Measurements from ENCODE around the gene PTPRD.

The PTPRD gene

DNA sequence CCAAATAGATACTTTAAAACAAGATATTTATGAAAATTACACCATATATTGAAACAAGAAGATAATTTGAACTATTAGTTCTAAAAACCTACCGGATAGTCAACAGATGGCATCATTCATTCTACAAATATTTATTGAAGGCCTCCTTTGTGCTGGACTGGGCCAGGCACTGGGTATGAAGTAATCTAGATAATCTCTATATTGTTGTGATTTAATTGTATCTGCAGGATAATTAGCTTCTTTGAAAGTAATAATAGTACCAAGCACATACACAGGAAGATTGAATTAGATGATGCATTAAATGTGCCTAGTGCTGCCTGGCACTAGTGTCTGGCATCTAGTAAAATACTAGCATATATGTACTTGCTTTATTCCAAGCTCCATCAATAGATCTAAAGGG is 2078.0 kb downstream of the PTPRD start:
- no peak for DNase-seq

- DNase-seq: no peak
These were observed 2079.1 kb downstream of the PTPRD start for GRCh38 chr9:8533681-8534080.

- no peak for DNase-seq
These were observed 2080.9 kb downstream of the PTPRD start for GRCh38 chr9:8531826-8532415.

GRCh38 chr9:8521112-8521511 is 2091.7 kb downstream of the PTPRD start:
- DNase-seq: no peak

DNA sequence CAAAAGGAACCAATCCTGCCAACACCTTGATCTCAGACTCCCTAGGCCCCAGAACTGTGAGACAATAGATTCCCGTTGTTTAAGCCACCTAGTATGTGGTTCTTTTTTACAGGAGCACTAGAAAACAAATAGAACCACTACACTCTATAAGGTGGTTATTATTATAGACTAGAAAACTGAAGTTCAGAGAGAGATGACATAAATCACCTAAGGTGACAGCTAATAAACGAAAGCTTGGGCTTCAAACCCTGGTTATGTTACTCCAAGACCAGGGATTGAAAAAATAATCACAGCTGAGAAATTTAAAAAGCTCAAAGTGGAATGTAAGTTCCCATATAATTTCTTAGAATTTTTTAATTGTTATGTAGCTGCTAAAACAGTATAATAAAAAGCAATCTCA is 2097.1 kb downstream of the PTPRD start:
- DNase-seq: no peak

- DNase-seq: no peak
These were observed 2098.0 kb downstream of the PTPRD start for GRCh38 chr9:8514760-8515159.

DNA sequence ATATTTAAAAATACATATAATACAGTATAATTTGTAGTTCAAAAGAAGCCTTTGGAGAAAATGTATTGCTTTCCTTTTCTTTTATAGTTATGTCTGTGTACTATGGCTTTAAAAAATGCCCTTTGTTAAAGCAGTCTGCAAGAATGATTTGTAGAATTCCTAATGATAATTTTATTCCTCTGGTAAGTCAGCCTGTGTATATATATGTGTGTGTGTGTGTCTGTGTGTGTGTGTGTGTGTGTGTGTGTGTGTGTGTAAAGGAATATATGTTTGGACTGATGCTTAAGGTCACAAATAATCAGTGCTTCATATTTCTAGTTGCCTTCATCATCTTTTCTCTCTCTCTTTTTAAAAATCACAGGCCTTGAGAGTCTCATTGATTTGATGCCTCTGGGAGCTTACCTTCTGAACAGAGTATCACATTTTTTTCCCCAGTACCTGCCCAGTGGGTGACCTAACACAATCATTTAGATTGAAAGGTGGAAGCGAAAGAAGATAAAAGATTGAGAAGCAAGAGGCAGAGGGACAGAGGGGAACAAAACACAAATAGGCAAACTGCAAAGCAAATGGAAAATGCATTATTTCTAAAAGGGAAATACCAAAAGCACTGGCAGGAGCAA is 2104.0 kb downstream of the PTPRD start:
- DNase-seq: no peak

DNA sequence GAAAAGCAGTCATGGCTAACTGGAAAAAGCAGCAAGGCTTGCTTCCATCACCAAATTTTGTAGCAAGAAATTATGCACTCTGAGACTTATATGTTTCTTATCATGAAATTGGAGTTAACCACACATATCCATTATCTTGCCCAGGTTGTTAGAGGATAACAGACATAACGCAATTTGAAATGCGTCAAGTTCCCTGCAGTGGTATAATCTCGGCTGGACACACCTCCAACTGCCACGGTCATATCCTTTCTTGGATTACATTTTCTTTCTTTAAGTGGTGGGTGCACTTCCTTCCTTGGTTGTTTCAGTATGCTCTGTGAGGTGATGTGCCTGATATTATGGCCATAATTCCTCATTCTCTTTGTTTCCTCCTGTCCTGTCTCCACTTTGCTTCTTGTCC is 2118.2 kb downstream of the PTPRD start:
- no peak for DNase-seq

DNA sequence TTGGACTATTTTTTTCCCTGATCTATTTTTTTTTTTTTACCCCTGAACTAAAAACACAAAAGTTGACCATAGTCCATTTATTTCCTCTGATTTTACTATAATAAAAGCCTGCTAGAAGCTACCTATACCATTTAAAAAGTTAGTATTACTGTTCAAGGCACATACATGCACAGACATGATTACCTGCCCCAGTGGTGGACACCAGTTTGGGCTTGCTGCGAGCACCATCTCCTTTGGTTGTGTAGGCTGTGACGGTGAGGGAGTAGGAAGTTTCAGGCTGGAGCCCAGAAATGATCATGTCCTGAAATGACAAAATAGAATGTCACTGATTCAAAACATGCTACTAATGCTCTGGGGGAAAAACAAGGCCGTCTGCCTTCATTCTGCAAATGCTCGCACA is 2120.1 kb downstream of the PTPRD start:
- DNase-seq: no peak

DNA sequence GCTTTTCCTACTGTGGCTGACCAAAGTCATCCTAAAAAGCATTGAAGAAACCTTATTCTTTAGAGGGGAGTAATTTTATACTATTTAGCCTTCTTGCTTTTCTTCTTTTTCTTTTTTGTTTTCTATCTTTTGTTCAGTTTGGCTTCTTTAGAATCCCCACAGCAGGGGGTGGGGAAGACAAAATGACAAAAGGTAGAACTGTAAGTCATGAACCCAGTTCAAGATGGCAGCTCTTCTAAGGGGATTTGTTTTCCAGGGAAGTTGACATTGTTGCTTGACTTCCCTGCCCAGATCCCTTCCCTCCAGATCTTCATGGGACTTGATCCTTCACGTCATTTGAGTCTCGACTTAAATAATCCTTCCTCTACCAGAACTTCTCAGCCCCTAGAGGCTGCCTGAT is 2120.8 kb downstream of the PTPRD start:
- DNase-seq: no peak

DNA sequence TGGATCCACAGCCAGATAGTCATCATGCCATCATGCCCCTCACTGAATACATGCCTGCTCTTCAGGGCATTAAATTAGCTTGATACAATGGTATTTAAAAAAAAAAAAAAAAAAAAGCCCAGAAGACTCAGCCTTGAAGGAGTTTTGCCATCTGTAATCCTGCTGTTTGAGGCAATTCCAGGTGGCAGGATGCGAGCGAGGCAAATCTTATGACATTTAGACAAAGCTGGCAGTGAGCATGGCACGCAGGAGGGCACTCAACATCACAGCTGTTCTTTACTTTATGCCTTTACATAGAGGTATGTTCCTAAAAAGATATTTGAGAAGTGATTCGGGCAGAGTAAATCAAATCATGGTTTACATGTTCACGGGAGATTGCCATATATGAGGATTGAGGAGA is 2121.2 kb downstream of the PTPRD start:
- DNase-seq: no peak

- no peak for DNase-seq
These were observed 2123.0 kb downstream of the PTPRD start for GRCh38 chr9:8489835-8490234.

DNA sequence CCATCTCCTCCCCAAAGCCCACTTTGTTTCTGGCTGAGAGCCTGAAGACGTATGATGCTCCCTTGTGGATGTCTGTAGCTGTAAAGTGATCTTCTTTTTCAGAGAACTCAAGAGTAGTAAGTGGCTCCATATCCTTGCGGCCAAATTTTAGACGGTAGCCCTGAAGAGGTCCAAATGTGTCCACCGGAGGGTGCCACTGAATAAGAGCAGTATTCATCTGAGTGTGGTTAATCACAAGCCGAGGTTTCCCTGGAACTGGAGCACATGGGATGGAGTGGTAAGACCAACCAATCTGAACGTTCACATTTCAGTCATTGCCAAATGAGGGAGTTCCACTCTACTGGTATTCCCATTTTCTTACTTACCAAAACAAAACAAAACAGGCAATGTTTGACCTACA is 2126.7 kb downstream of the PTPRD start:
- no peak for DNase-seq

DNA sequence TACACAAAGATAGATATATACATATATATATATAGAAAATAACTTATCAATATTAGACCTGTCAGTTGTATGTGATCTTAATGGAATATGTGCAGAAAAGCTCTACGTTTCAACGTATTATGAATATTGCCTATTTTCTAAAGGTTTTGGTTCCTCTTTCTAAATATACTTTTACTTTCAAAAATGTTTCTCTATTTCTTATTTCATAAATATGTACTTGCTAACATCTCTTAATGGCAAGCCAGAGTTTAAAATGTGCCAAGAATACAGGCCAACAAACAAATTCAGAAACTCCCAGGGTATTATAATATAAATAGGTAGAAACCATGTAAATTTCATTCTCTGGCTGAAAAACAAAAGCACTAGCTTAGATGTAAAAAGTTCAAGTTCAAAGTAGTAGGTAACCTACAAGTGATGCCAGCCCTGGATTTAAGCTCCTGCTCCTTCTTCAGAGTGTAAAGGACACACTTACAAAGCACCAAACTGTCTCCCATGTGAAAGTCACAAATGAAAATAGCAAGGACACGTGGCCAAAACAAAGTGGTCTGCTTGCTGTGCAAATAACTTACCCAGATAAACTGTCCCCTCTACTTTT is 2128.1 kb downstream of the PTPRD start:
- no peak for DNase-seq

GRCh38 chr9:8477450-8477849 is 2135.4 kb downstream of the PTPRD start:
- DNase-seq: no peak

- DNase-seq: no peak
These were observed 2137.9 kb downstream of the PTPRD start for GRCh38 chr9:8474937-8475336.

DNA sequence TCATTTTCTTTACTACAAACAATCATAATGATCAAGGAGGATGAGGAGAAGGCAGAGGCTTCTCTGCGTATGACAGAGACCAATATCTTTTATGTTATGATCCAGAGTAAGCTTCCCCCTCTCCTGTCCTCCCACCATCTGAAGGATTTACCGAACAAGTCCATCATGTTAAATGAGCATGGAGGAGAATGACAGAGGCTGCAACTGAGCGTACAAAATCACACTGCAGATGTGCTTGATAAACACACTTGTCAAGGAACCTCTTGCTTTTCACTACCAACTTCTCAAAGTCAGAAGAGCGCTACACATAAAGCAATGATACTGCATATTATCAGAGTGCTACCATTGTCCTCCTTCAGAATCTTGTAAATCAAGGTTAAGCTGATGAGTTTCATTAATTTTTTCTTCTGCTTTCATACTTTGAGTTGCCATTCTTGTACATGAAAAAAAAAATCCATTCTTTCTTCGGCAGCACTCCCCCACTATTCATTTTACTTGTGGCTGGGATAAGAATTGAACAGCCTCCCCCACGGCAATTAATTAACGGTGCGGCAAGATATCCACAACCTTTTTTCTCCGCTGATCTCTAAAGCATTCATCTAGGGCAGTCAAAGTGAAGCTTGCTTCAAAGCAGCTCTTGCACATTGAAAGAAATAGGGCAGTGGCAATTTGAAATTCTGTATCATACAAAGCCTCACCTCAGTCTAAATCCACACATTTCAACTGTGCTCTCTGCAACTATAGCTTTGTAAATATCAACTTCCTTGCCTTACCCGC is 2139.4 kb downstream of the PTPRD start:
- no peak for DNase-seq

- no peak for DNase-seq
These were observed 2144.7 kb downstream of the PTPRD start for GRCh38 chr9:8468045-8468637.

GRCh38 chr9:8457816-8458215 is 2155.0 kb downstream of the PTPRD start:
- peak; percentile 40 for DNase-seq

GRCh38 chr9:8457055-8457454 is 2155.7 kb downstream of the PTPRD start:
- no peak for DNase-seq

DNA sequence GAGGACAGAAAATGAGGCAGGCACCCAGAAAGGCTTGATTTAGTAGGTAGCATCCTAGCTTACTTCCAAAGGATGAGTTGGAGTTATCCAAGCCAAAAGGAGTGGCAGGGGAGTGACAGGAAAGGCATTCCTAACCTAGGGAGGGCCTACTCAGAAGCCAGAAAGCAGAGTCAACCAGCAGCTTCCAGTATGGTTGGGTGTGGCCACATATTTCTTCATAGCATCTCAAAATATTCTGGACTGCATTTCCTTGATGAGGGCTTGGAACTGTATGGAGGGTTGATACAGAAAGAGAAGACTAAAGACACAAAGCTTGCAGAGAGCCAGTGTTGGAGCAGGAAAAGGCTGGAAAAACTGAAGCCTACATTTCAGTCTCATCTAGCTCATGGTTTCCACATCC is 2156.5 kb downstream of the PTPRD start:
- DNase-seq: no peak

GRCh38 chr9:8450810-8451545 is 2161.8 kb downstream of the PTPRD start:
- DNase-seq: no peak

DNA sequence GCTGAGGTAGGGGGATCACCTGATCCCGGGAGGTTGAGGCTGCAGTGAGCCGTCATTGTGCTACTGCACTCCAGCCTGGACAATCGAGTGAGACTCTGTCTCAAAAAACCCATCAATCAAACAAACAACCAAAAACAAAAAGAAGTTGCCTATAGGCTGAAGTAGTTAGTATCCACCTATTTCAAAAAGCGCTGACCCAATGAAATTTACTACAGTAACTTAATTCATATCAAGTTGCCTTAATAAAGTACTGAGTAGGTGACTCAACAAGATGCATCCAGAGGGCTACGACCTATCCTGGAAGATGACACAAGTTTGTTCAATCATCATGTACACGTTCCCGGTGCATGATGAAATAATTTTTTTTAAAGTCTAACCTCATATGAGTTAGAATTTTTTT is 2164.6 kb downstream of the PTPRD start:
- no peak for DNase-seq
